Measurements from ENCODE around the gene TFB1M. TPM values are rescaled to one million over a fixed set of nuclear protein-coding genes. Genes with fewer than 3 reads are reported as not detected.

The TFB1M gene
- 11.4 and 14.4 TPM in 2 replicates for total RNA-seq

GRCh38 chr6:155314092-155314772, at the start of gene TFB1M:
Gene TFB1M, minus strand, starts transcription at chr6:155314484. Its CDS starts 56 bp downstream, at chr6:155314428.

GRCh38 chr6:155263373-155264063, 50.8 kb downstream of the TFB1M start, which contains the start of gene CLDN20:
Gene CLDN20, plus strand, starts transcription at chr6:155264013. Its CDS starts 11,707 bp downstream, at chr6:155275720.

Other genes with a start within 250 kb of the TFB1M start
- not detected in 2 replicates for gene CLDN20, start 50.5 kb downstream of the TFB1M start, total RNA-seq
- not detected in 2 replicates for gene NOX3, start 141.4 kb upstream of the TFB1M start, total RNA-seq